Right lobe of liver (tissue), 4 donors: ENCODE data around the gene JUN.

ENCODE experiments used
- POLR2A ChIP-seq: fragments of 450-650 bp; IDR thresholded peaks from one replicate; pipeline ENCODE4 v1.6.1; 2017; ENCODE audit warnings: antibody characterized with exemption, mild to moderate bottlenecking
- TF ChIP-seq, protein P1 (sequence below), 4 donors: fragments of 200-600 bp in 3 of 4; fragments of 450-650 bp in 1 of 4; IDR thresholded peaks; one replicate each; pipeline versions ENCODE4 v1.5.1 to v1.8.0; 2016 to 2022; ENCODE audit warnings: antibody characterized with exemption in 4 of 4, mild to moderate bottlenecking in 2 of 4
- donor health status: DM: no; HTN: no; CAD: no.
- donor health status: DM: no; HTN: no; CAD: no.
- donor health status: DM: no; HTN: yes; CAD: no.

DNA sequence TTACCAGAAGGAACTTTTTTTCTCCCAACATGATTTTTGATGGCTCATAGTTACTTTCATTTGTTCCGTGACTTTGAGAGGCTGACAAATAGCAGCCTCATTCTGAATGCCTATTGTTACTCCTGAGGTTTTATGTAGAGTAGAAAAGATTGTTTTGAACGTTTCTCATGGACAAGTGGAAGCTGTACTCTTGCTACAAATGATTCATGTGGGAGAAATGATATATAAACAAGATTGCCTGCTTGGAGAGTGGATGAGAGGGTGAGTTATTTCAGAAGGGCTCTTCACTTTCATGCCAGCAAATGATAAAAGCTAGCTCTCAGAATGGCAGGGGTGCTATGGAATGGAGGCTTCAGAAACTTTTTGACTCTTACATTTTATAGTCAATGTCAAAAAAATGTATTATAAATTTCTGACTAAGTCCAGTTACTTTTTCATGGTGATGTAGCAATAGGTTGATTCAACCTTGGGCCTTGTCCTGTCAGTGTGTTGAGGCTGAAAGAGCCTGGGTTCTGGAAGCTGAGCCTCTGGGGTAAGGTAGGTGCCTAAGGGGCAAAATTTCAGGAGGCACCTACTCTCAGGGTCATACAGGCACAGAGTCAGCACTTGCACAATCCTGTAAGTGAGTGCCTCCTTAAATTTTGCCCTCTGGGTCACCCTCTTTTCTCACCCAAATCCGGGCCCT, 19.4 kb downstream of the JUN start:
- TF ChIP-seq, protein P1, sequence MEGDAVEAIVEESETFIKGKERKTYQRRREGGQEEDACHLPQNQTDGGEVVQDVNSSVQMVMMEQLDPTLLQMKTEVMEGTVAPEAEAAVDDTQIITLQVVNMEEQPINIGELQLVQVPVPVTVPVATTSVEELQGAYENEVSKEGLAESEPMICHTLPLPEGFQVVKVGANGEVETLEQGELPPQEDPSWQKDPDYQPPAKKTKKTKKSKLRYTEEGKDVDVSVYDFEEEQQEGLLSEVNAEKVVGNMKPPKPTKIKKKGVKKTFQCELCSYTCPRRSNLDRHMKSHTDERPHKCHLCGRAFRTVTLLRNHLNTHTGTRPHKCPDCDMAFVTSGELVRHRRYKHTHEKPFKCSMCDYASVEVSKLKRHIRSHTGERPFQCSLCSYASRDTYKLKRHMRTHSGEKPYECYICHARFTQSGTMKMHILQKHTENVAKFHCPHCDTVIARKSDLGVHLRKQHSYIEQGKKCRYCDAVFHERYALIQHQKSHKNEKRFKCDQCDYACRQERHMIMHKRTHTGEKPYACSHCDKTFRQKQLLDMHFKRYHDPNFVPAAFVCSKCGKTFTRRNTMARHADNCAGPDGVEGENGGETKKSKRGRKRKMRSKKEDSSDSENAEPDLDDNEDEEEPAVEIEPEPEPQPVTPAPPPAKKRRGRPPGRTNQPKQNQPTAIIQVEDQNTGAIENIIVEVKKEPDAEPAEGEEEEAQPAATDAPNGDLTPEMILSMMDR (IDR thresholded peaks at IDR 0.05): no peak
- no peak for TF ChIP-seq POLR2A
